ENCODE data around the gene SPATA6L. TPM values are rescaled to one million over a fixed set of nuclear protein-coding genes. Genes with fewer than 3 reads are reported as not detected.

SPATA6L gene
- total RNA-seq, 1 experiment from 2014 or later = 0.57 TPM

GRCh38 chr9:4566806-4567205 lies 99.5 kb downstream of the SPATA6L start:
- Histone ChIP-seq H3K4me2 (ENCODE audit: low read length) (no peak overlapping the region), H3K4me3 (replicated peaks in 1 of 2; ENCODE audit: low read depth in 1 of 2, low read length in 2 of 2) (no peak overlapping the region), H3K79me2 (ENCODE audit: insufficient read depth, low read length) (no peaks in the 10 kb centered on the region), H3K9me3 (ENCODE audit: control insufficient read depth in 1 of 2, insufficient read depth in 1 of 2, low read depth in 1 of 2, low read length in 2 of 2) (no peaks in the 10 kb centered on the region), H3K4me1 (ENCODE audit: control insufficient read depth in 1 of 2, insufficient read depth in 2 of 2, low read length in 2 of 2) (no peaks in the 10 kb centered on the region), H3K36me3 (ENCODE audit: control insufficient read depth in 1 of 2, insufficient read depth in 2 of 2, low read length in 2 of 2) (no peaks in the 10 kb centered on the region), H3K27ac (ENCODE audit: low read depth, low read length) (no peak overlapping the region), H2AFZ (ENCODE audit: low read depth, low read length, poor library complexity, severe bottlenecking) (no peak overlapping the region), H3K9ac (ENCODE audit: low read length) (no peak overlapping the region), H4K20me1 (ENCODE audit: insufficient read depth) (no peaks in the 10 kb centered on the region), H3K27me3 (ENCODE audit: insufficient read depth, low read length) (no peaks in the 10 kb centered on the region), H3K9me2 (ENCODE audit: insufficient read depth) (no peaks in the 10 kb centered on the region)
- DNase-seq (ENCODE audit: low read depth, low spot score) (no peak), ATAC-seq (no peak)
- ChIA-PET CTCF (no interaction called here), RAD21 (ENCODE audit: low non-redundant PET in 1 of 2, low total read pairs in 2 of 2, uncharacterized antibody in 2 of 2, unreplicated experiment in 2 of 2) (no interaction called here), POLR2A (no interaction called here)
- BruUV-seq (replicated peaks) = no TSS peak
- TF ChIP-seq EGR1 (IDR thresholded peaks at IDR 0.05; ENCODE audit: low read depth) (no peak), EZH2phosphoT487 (IDR thresholded peaks at IDR 0.05; ENCODE audit: borderline replicate concordance) (no peak), CEBPB (IDR thresholded peaks at IDR 0.05; ENCODE audit: low read depth) (no peak), MAX (IDR thresholded peaks at IDR 0.05) (no peak)
- intact Hi-C loops (cut with micrococcal nuclease) = no loop called here

GRCh38 chr9:4563105-4563504 lies 103.2 kb downstream of the SPATA6L start:
- Histone ChIP-seq H4K20me1 (ENCODE audit: insufficient read depth) (no peaks in the 10 kb centered on the region), H3K9me3 (ENCODE audit: control insufficient read depth in 1 of 2, insufficient read depth in 1 of 2, low read depth in 1 of 2, low read length in 2 of 2) (no peaks in the 10 kb centered on the region), H3K27ac (ENCODE audit: low read depth, low read length) (no peak overlapping the region), H3K36me3 (ENCODE audit: control insufficient read depth in 1 of 2, insufficient read depth in 2 of 2, low read length in 2 of 2) (no peaks in the 10 kb centered on the region), H3K4me2 (ENCODE audit: low read length) (no peak overlapping the region), H3K79me2 (ENCODE audit: insufficient read depth, low read length) (no peaks in the 10 kb centered on the region), H2AFZ (ENCODE audit: low read depth, low read length, poor library complexity, severe bottlenecking) (no peak overlapping the region), H3K9me2 (ENCODE audit: insufficient read depth) (no peaks in the 10 kb centered on the region), H3K4me1 (ENCODE audit: control insufficient read depth in 1 of 2, insufficient read depth in 2 of 2, low read length in 2 of 2) (peaks cover 4 to 7% of the 10 kb centered on the region in 2 experiments; a peak in 1 of 4 replicates), H3K27me3 (ENCODE audit: insufficient read depth, low read length) (no peaks in the 10 kb centered on the region), H3K4me3 (replicated peaks in 1 of 2; ENCODE audit: low read depth in 1 of 2, low read length in 2 of 2) (no peak overlapping the region), H3K9ac (ENCODE audit: low read length) (no peak overlapping the region)
- CTCF ChIA-PET = no interaction called here
- POLR2A ChIA-PET = no interaction called here
- BruUV-seq (replicated peaks) = no TSS peak
- DNase-seq (ENCODE audit: low read depth, low spot score) (no peak), ATAC-seq (no peak)
- TF ChIP-seq YY1 (IDR thresholded peaks at IDR 0.05; ENCODE audit: extremely low read depth, insufficient replicate concordance, low read depth, low read length) (no peak), SP1 (IDR thresholded peaks at IDR 0.05; ENCODE audit: low read depth) (no peak), EZH2 (IDR thresholded peaks at IDR 0.05) (no peak), POLR2A (IDR thresholded peaks at IDR 0.05; ENCODE audit: borderline replicate concordance, extremely low read depth, insufficient read depth, insufficient read length) (no peak), JUND (IDR thresholded peaks at IDR 0.05) (no peak), EGR1 (IDR thresholded peaks at IDR 0.05; ENCODE audit: low read depth) (no peak), ZBTB33 (IDR thresholded peaks at IDR 0.05; ENCODE audit: extremely low read depth, insufficient replicate concordance, low read length) (no peak), POLR2AphosphoS5 (IDR thresholded peaks at IDR 0.05; ENCODE audit: low read depth, low read length) (no peak), REST (IDR thresholded peaks at IDR 0.05; ENCODE audit: low read depth) (no peak), ATF3 (IDR thresholded peaks at IDR 0.05) (no peak), SRF (IDR thresholded peaks at IDR 0.05; ENCODE audit: low read depth) (no peak)
- intact Hi-C loops (cut with micrococcal nuclease) = no loop called here
- RAD21 ChIA-PET (ENCODE audit: low non-redundant PET in 1 of 2, low total read pairs in 2 of 2, uncharacterized antibody in 2 of 2, unreplicated experiment in 2 of 2) = no interaction called here

Measured in HCT116 (cell line).